Kasumi-1 (cell line): ENCODE measurements around the gene LCN15.
"Not testable (repeated sequence)": the region's sequence is repeated elsewhere in the genome, so short reads cannot be mapped to it uniquely, and the experiment has no call there.

Experiments used
- DNase-seq, 2 experiments: peaks; one replicate each; lab custom pipeline; 2025; lab: John Stamatoyannopoulos, UW

LCN15 gene

DNA sequence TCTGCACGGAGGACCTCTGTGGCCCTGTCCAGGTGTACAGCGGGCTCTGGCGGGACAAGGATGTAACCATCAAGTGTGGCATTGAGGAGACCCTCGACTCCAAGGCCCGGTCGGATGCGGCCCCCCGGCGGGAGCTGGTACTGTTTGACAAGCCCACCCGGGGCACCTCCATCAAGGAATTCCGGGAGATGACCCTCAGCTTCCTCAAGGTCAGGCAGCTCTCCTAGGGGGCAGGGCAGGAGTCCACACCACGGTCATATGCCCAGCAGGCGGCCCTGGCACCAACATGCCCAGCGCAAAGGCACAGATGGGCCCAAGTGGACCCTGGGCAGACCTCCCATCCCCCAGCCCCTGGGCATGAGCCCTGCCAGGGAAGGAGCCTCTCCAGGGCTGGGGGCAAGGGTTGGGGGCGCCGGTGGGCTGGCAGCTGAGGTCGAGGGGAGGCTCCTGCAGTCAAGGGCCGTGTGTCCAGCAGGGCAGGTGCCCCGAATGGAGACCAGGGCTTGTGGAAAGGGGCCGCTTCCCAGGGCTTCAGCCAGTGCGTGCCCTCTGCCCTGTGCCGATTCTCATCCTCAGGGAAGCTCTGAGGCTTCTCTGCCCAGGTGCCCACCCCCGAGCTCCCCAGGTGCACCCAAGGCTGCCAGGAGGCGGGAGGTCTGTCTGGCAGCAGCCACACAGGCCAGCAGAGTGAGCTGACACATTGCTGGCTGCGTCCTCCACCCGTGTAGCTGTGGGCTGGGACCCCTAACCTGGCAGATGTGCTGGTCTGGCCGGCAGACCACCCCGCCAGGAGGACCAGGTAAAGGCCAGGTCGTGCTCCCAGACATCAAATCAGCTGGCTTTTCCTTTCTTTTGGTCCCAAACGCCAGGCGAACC is 42.0 kb downstream of the LCN15 start:
- DNase-seq, result no peak

DNA sequence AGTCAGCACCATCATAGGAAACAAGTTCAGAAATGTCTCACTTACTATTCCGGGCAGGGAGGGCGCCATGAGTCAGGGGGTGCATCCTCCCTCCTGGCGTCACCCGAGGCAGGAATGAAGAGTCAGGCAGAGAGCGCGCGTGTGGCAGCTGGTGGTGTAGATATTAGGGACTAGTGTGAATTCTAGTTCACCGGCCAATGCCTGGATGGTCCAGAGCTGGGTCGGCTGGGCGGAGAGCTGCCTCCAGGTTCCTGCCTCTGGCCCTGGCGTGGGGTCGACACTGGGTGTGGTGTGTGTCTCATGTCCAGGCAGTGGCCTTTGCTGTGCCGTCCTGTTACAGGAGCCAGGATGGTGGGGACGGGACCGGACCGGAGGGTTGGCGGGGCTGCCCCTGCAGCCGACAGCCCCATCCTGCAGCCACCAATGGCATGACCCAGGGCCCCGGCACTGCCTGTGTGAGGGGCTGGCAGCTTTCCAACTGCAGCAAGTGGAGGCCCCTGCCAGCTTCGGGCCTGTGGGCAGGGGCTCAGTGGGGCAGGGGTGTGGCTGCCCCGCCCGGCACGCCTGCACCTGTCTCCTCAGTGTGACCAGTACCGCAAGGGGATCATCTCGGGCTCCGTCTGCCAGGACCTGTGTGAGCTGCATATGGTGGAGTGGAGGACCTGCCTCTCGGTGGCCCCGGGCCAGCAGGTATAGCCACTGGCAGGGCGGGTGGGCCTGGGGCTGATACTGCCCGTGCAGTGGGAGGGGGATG is 42.8 kb downstream of the LCN15 start:
- DNase-seq, result no peak

- DNase-seq, result no peak
Measured at GRCh38 chr9:136720898-136721338, 43.4 kb downstream of the LCN15 start.

DNA sequence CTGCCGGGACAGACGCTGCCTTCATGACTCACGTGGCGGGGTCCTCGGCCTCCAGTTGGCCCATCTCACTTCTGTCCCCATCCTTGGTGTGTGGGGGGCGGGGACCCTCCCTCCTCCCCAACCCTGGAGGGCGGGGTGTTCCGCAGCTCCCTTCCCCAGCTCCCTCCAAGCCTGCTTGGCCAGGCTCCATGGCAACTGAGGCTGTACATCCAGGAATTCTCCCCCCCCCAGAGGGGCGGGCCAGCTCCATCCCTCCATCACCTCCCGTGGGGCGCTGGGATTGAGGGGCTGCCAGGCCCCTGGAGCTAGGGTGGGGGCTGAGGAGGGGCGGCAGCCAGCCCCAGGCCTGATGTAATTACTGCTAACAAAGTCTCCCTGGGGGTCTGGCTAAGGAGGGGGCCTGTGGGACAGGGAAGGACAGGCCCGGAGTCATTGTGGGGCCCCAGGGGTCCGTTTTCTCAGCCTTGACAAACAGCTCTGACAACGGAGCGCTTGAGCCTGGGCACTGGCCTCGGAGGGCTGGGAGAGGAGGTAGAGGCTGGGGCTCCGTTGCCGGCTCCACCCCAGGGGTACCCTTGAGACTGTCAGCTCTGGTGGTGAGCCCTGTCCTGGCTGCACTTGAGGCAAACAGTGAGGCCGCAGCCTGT is 43.9 kb downstream of the LCN15 start:
- no peak for DNase-seq

- DNase-seq, result peak; percentile 31 to 49
Measured at GRCh38 chr9:136719195-136719880, 45.0 kb downstream of the LCN15 start.

DNA sequence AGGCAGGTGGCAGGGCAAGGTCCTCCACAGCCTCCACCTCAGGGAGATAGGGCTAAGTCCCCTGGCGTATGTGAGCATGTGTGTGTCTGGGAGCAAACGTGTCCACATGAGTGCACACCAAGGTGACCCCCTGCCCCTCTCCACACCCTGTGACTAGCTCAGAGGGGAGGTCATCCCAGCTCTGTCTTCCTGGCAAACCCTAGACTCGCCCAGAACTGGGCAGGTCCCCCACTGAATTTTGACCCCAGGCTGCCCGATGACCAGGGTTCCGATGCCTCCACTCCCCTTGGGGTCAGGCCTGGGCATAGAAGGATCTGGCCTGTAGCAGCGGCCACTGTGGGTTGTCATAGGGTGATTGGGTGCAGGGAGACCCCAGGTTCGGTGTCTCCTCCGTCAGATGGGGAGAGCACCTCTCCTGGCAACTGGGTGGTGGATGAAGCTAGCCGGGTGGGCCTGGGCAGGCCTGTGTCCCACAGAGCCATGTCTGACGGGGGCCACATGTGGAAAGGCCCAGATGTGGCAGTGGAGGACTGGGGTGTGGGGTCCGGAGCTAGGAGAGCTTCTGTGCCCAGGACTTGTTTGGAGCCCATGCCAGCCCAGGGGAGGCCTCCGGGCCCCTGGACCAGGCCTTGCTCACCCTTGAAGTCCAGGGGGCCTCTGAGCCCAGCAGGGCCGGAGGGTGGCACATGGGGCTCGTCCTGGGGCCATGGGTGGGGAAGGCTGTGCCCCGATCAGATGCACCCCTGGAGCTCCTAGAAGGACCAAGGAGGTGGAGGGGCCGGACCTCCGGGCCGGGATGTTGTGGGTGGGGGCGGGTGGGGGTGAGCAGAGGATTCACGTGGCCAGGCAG is 45.7 kb downstream of the LCN15 start:
- no peak for DNase-seq

DNA sequence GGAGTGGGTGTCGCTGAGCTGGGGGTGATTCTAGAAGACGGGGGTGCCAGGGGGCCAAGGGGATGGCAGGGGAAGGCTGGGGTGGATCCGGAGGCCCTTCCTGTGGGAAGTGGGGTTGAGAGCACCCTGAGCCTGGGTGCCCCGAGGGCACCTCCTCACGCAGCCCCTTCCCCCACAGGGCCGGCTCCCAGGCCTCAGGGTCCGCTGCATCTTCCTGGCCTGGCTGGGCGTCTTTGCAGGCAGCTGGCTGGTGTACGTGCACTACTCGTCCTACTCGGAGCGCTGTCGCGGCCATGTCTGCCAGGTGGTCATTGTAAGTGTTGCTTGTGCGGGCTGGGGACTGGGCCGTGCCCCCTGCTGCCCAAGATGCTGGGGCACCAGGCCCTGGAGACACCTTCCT is 46.9 kb downstream of the LCN15 start:
- no peak for DNase-seq

- no peak for DNase-seq
Measured at GRCh38 chr9:136714893-136715274, 49.4 kb downstream of the LCN15 start.

DNA sequence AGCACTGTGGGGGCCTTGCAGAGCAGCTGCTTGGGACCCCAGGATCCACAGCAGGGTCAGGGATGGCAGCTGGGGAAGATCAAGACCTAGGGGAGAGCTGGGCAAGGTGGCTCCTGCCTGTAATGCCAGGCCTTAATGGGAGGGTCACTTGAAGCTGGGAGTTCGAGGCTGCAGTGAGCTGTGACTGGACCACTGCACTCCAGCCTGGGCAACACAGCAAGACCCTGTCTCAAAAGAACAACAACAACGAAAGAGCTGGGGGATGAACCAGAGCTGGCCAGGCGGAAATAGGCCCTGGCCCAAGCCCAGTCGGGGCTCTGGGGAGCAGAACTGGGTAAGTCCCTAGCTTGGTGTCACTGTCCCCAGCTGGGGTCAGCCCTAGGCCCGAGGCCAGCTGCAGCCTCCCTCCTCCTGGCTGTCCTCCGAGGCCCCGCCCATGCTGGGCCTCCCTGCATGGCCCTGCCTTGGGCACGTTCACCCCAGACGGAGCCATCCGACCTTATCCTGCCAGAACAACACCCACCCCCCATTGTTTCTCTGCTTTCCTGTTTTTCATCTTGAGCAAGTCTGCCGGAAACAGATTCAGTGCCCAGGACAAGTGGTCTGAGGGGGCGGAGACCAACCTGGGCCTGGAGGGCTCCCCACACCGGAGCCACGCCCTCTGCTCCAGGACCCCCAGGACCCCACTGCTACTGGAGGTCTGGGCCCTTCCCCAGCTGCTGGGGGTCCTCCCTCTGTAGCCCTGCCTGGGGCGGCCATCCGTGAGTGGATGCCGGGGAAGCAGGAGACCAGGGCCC is 50.0 kb downstream of the LCN15 start:
- no peak for DNase-seq

- DNase-seq, result no peak
Measured at GRCh38 chr9:136713550-136713949, 50.8 kb downstream of the LCN15 start.

DNA sequence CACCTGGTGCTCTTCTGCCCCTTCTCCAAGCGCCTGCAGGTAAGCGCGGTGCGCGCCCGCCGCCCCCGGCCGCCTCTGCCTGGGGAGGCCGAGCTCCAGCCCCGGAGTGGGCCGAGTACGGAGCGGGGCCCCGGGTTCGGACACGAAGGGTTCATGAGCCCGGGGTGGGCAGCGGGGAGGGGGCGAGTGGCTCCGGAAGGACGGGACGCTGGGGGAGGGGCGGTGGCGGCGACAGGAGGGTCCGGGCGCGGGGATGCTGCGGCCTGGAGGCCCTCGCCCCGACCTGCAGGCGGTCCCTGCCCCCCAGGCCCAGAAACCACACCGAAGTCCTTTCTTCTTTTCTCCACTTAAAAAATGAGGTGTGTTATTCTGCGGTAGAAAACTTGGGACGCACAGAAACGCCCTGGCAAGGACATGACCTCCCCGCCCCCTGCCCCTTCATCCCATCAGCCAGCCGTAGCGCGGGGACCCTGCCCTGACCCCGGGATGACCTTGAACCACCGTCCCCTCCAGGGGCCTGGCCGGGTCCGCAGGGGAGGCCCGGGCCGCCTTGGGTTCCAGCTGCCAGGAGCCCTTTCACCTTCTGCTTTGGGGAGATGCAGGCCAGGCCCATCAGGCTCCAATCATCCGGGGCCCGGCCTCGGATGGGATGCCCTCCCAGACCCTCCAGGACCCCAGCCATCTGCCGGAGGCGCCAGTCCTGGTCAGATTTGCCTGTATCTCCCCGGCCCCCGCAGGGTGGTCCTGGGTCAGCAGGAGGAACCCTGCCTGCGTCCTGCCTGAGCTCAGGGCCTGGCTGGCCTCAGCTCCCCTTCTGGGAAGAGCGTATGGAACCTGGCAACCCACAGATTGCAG is 51.4 kb downstream of the LCN15 start:
- DNase-seq, result no peak

DNA sequence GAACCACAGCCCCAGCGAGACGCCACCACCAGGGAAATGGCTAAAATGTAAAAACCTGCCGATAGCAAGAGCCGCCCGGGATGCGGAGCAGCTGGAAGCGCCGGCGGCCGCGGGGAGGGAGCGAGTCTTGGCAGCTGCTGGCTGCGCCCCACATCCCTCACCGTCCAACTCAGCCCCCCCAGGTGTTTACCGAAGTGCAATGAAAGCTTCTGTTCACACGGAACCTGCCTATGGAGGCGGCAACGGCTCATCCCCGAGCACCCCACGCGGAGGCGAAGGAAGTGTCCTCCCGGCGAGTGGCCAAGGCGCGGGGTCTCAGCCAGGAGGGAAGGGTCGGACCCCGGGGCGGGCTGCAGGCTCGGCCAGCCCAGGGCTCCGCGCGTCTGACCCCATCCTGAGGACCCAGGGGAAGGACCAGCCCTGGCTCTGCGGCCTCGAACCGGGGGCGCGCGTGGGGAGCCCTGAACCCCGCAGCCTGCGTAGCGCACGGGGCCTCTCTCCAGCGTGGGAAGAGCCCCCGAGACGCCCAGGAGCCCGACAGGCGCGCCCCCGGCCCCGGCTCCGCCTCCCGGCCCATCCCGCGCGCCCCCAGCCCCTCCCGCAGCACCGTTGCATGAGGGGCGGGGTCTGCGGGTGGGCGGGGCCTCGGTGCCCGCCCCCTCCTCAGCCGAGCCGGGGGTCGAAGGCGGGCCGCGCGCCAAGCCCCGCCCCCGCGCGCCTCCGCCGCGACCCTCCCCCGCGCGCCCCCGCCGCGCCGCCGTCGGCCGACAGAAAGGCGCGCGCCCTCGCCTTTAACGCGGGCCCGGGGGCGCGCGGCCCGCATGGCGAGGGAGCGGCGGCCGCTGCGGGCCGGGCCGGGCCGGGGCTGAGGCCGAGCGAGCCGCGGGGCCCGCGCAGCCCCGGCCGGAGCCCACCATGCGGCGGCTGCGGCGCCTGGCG is 52.3 kb downstream of the LCN15 start, which contains the start of gene DIPK1B:
Gene DIPK1B, plus strand, starts transcription at position 822 of the 939 bp plus-strand sequence. Its CDS starts 94 bp downstream, at position 916.
- peak in 1 of 2 experiments; percentile 31 for DNase-seq

- not testable (repeated sequence) for DNase-seq
Measured at GRCh38 chr9:136711219-136711648, 53.1 kb downstream of the LCN15 start.

DNA sequence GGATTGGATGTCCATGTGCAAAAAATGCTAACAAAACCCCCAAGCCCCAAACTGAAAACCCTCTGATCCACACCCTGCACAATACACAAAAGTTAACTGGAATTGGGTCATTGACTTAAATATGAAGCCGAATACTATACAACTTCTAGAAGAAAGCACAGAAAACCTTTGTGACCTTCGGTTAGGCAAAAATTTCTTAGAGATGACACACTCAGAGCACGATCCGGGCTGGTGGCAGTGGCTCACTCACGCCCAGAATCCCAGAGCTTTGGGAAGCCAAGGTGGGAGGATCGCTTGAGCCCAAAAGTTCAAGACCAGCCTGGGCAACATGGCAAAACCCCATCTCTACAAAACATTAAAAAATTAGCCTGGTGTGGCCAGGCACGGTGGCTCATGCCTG is 53.8 kb downstream of the LCN15 start:
- DNase-seq, result no peak
